Activated CD8-positive, alpha-beta memory T cell treated with anti-CD3 and anti-CD28 coated beads, Interleukin-2, amount 50 U/mL, for 4 hours (primary cell): ENCODE data around the gene ABCD3.
"Not testable (repeated sequence)": the region's sequence is repeated elsewhere in the genome, so short reads cannot be mapped to it uniquely, and the experiment has no call there.

Experiments
- DNase-seq: peaks from one replicate; pipeline ENCODE4 v3.0.0-alpha.2; 2020

The ABCD3 gene

DNA sequence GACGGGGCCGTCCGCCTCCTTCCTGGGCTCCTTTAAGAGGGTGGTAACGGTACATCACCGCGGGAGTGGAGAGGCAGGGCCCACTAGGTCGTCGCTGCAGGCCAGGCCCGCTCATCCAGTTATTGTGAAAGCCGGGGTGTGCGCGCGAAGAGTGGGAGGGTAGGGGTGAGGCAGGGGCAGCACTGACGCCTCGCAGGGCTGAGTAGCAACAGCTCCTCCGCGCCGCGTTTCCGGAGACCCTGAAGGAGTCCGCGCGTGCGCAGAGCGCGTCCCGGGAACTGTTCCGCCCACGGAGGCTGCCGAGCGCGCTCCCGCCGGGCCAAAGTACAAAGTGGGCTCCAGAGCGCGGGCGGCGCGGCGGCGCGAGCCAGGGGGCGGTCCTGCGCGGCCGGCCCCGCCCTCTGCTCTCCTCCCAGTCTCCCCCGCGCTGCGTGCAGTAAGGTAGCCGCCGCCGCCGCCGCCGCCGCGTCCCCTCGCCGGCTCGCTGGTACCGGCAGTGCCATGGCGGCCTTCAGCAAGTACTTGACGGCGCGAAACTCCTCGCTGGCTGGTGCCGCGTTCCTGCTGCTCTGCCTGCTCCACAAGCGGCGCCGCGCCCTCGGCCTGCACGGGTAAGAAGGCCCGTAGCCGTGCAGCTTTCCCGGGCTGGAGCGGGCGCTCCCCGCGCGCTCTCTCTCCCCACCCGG is at the start of gene ABCD3:
Gene ABCD3 (plus strand): TSS at position 412 of the 686 bp plus-strand sequence. CDS start 90 bp downstream, at position 502.
- DNase-seq = peak; percentile 98

DNA sequence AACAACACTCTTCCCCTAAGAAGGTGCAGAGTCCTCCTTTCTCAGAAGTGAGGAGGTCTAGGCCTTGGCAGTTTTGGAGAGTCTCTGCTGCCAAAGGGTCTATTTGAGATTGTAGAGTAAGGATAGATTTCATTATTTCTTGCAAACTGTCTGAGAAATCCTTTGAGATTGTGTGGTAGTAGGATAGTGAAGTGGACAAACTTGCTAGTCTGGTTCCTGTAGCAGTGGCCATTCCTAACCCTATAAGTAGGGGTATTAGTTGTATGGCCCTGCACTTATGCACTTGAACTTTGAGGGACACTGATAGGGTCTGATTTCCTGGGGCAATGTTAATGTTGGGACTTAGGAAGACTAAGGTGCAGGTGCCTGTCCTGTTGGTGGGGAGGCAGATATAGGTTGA is 45.4 kb upstream of the ABCD3 start:
- DNase-seq = not testable (repeated sequence)

DNA sequence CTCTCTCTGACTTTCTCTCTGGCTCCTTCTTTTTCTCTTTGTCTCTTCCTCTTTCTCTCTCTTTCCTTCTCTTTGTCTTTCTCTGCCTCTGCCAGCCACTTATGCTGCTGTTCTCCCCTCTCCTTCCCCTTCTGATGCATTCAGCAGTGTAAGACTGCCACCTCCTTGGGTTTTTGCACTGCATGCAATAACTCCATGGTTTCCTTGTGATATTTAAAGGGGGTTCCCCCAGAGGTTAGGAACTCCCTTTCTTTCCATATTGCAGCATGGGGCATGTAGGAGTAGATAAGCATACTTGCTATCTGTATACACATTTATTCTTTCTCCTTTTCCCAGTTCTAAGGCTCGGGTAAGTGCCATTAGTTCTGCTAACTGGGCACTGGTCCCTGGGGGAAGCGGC is 44.9 kb upstream of the ABCD3 start:
- not testable (repeated sequence) for DNase-seq

DNA sequence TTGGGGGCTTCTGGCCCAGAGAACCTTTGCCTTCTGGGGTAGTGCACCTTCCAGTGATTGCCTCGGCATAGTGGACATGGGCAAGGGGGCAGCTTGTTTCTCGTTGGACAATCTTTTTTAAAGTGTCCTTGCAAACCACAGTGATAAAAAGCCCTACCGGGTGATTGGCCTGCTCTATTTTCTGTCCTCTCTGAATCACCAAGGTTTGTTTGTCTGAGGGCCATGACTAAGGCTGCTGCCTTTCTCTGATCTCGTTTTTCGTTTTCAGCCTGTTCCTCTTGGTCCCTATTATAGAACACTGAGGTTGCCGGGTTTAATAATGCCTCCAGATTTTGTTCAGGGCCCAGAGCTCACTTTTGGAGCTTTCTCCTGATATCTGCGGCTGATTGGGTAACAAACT is 42.5 kb upstream of the ABCD3 start:
- DNase-seq = not testable (repeated sequence)

DNA sequence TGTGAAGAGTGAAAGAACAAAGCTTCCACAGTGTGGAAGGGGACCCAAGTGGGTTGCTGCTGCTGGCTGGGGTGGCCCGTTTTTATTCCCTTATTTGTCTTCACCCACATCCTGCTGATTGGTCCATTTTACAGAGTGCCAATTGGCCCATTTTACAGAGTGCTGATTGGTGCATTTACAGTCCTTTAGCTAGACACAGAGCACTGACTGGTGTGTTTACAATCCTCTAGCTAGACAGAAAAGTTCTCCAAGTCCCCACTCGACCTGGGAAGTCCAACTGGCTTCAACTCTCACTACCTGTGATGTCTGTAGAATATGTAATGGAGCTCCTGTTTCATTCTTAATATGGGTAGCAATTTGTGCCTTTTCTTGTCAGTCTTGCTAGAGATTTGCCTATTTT is 39.7 kb upstream of the ABCD3 start:
- not testable (repeated sequence) for DNase-seq

DNA sequence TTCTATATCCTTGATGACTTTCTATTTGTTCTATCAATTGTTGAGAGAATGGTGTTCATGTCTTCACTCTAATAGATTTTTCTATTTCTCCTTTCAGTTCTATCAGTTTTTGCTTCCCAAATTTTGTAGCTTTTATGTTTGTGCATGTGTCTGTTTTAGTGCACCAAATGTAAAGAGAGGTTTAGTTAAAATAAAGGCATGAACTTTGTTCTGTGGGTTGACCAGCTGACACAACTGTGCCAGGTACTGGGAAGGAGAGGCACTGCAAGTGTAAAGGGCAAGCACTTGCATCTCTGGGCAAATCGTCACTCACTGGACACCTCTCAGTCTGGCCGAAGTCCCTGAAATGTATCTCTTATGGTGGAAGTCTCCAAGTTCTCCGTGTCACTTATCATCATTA is 38.6 kb upstream of the ABCD3 start:
- no peak for DNase-seq

DNA sequence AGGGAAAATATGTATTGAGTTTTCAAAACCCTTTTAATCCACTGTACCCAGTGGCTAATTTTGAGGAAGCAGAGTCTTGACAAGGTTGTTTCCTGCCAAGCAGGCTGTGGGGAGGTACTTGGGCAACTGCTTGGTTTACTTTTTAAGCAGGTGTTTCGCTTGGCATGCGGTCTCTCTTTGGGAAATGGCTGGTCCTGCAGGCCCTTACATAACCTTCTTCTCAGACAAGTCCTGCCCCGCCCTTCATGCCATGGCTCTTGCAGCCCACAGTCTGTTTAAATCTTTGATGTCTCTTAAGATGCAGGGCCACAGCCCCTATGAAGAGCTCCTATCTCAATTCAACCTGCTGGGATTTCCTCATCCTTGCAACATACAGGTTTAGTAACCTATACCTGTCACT is 36.0 kb upstream of the ABCD3 start:
- no peak for DNase-seq

DNA sequence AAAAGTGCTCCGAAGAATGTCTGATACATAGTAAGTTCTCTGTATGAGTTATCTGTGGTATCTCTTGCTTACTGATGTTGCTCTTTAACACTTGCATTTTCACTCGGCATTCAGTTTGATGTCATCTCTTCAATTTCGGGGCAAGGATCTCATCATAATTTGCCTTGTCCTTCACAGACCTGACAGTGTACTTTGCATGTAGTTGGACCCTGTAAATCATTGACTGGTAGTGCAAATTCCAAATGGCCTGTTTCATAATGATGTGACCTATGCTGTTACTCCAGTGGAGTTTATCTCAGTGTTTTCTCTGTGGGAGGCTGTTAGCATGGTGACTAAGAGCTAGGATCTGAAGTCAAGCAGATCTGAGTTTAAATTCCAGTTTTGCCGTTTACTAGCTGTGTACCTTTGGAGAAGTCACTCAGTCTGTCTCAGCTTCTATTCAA is 34.2 kb upstream of the ABCD3 start:
- DNase-seq = no peak

DNA sequence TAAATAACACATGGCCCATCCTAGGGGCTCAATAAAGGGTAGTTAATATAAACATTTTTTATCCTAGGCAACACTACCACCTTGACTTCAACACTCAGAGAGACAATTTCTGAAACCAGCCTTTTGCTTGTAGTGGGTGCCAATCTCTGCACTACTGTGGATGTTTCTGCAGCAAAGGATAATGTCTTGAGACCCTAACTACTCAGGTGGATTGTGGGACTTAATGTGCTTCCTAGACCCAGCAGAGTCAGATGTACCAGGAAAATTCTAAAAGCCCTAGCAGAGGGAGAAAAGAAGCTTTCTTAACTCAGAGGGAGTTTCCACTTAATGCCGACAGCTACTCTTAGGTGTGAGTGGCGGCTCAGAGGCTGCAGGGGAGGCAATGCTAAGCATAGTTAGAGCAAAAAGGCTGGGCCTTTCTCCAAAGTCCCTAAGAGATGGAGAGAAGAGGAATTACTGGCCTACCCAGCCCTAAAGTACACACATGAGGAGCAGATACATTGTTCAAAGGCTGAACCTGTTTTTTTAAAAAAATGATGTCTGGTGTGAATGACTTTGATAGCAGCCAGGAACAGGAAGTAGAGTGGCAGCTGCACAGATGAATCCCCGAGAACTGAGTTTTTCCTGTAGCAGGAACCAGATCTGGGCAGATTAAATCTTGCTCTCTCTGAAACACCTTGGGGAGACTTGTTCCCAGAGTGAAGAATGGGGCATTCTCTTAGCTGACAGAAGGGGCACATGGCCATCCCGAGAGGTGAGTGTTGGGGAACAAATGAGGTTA is 33.5 kb upstream of the ABCD3 start:
- no peak for DNase-seq

DNA sequence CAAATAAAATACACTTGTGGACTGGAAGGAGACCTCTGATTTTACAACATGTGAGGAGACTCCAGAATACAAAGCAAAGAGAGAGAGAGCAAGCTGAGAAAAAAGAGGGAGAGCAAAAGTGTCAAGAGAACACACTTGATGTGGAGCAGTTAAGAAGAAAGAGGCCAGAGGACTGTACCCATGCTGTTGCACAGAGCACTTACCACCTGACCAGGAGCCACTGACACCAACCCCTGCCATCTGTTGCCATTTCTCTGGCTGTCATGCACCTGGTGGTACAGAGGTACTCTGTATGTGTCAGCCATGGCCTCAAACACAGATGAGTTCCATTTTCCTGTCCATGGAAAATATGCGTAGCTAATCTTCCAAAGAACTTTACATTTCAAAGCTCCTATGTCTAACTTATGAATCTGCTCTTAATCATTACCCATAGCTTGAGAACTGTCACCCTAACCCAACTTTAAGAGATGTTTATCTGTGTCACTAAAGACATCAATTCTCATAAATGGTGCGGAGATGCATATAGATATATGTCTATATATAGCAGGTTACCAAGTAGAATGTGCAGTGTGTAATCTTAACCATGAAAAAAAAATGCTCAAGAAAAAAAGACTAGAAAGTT is 32.8 kb upstream of the ABCD3 start:
- no peak for DNase-seq

DNA sequence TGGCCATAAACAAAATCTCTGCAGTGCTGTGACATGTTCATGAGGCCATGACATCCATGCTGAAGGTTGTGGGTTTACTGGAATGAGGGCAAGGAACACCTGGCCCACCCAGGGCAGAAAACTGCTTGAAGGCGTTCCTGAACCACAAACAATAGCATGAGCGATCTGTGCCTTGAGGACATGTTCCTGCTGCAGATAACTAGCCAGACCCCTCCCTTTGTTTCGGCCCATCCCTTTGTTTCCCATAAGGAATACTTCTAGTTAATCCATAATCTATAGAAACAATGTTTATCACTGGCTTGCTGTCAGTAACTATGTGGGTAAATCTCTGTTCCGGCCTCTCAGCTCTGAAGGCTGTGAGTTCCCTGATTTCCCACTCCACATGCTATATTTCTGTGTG is 28.9 kb upstream of the ABCD3 start:
- DNase-seq = no peak

DNA sequence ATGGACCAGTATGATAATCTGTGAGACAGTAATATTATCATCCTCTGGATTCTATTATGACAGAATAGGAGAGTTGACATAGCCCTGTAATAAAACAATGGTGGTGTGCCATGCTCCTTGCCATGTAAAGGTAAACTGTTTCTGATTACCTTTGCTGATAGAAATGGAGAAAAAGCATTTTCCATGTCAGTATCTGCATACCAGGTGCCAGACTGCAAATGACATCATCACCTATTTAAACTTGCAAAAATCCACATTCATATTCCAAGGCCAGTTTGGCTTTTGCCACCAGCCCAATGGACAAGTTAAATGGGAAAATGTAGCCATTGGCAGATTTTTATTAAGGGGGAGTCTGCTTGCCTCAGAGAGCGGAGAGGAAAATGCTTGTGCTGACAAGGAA is 23.9 kb upstream of the ABCD3 start:
- DNase-seq = no peak

DNA sequence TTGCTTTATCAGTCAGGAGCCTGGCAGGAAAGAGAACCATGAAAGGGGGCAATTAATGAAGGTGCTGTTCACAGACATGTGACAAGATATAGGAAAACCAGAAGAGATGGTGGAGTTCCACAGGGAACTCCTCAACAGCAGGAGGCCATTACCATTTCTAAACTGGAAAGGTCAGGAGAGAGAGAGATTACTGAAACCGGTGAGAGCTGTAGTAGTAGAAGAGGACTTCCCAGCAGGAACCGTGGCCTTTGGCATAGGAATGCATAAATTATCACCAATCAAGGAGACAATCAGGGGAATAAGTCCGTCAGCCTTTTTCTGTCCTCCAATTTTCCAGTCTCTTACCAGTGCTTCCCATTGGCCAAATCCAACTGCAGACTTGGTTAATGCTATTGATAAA is 23.0 kb upstream of the ABCD3 start:
- DNase-seq = no peak

DNA sequence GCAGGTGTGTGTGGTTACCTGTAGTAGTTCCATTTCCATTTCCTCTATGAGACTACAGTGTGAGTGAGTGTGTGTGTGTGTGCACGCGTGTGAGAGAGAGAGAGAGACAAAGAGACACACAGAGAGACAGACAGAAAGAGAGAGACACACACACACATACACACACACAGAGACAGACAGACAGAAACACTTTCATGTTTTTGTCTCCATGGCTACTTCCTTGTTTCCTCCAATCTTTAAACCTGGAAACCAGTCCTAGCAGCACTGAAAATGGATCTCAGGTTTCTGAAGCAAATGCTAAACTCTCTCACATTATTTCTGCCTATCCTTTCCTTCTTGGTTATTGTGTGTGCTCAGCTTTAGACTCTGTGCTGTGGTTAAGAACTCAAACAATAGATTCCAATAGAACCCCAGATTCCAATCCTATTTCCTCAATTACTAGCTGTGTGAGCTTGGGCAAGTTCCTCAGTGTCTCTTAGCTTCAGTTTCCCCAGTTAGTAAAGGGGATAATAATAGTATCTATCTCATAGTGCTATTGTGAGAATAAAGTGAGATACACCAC is 22.4 kb upstream of the ABCD3 start:
- DNase-seq = no peak

DNA sequence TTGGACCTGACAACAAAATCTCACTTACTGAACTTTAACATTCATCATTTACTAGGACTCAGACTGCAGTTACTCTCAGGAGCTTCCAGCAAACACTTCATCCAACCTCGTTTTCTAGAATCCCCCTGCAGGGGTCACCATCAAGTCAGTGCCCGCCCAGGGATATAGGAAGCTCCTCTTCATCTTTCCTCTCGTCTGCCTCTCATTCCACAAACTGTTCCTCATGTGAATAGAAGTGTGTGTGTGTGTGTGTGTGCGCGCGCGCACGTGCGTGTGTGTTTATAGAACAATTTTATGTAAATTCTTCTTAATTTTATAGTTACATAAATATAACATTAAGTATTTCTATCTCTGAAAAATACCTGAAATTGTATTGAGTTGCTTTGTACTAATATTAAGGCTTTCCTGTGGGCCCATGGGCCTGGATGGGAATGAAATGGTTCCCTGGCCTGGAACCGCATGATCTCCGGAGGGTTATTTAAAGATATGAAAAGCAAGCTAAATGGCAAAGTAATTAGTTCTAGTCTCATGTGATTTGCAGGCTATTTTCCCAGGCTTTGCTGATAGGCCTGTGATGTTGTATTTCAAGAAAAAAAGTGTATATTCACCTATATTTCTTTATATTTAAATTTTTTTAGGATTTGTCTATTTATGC is 21.7 kb upstream of the ABCD3 start:
- DNase-seq = no peak

DNA sequence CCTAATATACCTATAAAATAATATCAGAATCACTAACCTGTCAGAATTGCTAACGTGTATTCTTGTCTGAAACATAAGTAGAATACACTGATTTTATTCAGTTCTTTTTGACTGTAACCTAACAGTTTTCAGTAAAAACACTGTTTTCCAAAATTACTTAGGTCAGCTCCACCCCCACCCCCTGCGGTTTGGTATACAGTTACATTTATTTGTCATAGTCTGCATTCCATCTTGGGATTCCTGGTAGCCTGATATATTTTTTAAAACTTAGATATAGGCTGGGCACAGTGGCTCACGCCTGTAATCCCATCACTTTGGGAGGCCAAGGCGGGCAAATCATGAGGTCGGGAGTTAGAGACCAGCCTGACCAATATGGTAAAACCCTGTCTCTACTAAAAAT is 19.8 kb upstream of the ABCD3 start:
- DNase-seq = no peak

DNA sequence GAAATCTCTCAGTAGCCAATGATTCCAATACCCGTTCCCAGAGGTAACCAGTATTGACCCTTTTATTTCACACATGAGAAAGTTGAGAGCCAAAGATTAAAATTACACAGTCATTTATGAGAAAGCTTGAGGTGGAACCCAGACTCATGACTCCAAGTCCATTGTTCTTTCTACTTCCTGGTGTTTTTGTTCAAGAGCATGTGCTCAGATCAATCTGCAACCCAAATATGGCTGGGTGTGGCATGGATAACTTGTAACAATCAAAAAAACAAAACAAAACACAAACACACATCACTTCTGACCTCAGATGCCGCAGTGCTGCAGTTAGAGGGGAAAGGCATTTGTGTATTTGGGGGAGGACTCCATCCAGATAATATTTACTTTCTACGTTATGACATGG is 18.7 kb upstream of the ABCD3 start:
- DNase-seq = no peak

DNA sequence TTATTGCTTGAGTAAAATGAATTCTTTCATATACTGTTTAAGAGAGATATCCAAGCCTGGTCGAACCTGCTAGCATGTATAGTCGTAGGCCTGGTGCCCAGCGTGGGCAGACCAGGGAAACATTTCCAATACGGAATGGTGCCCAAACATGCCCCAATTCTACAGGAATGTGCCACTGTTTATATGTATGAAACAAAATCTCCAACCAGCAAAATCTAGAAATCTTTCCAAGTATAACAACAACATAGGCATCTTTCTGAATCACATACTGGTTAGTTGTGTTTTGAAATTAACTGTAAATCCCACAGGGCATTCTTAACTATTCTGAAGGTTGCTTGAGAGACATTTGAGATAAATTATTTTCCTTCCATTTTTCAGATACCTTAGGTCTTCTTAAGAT is 17.0 kb upstream of the ABCD3 start:
- DNase-seq = no peak

DNA sequence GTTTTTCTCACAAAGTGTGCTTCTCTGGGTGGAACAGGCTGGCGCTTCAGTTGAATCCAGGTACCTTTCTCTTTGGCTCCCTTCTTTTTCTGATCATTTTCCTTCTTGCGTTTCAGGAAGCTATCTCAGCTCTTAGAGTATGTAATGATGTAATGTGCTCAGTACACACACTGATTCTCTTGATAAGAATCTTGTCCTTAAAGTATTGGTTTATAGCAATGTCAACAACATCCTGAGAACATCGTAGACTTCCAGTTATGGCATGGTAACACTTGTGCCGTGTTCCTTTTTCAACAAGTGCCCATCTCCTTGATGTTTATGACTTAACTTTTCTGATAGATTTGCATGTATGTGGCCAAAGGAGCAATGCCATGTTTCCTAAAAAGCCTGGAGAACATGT is 11.7 kb upstream of the ABCD3 start:
- no peak for DNase-seq

DNA sequence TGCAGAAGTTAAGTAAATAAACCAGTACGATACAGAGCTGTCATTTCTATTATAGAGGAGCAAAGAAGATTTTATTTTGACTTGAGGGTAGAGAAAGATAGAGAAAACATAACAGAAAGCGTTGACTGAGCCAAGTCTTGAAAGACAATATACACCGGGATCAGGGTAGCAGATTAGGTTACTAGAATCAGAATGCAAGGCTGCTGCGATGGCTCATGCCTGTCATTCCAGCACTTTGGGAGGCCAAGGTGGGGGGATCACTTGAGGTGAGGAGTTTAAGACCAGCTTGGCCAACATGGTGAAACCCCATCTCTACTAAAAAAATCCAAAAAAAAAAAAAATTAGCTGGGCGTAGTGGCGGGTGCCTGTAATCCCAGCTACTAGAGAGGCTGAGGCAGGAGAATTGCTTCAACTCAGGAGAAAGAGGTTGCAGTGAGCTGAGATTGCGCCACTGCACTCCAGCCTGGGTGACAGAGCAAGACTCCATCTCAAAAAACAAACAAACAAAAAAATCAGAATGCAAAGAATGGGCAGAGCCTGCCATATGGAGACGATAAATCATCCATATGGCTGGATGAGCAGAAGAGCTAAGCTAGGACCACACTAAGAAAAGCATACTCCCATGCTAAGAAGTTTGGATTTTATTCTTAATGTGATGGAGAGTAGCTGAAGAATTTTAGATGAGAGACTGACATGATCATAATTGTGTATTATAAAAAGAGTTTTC is 9.9 kb upstream of the ABCD3 start:
- DNase-seq = no peak

DNA sequence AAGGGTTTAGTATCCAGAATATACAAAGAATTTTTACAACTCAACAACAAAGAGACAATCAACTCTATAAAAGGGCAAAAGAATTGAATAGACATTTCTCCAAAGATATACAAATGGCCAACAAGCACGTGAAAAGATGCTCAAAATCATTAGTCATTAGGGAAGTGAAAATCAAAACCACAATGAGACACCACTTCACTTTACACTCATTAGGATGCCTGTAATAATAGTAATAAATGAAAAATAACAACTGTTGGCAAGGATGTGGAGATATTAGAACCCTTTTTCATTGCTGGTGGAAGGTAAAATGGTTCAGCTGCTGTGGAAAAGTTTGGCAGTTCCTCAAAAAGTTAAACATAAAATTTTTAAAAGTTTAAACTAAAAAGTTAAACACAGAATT is 7.0 kb upstream of the ABCD3 start:
- no peak for DNase-seq

DNA sequence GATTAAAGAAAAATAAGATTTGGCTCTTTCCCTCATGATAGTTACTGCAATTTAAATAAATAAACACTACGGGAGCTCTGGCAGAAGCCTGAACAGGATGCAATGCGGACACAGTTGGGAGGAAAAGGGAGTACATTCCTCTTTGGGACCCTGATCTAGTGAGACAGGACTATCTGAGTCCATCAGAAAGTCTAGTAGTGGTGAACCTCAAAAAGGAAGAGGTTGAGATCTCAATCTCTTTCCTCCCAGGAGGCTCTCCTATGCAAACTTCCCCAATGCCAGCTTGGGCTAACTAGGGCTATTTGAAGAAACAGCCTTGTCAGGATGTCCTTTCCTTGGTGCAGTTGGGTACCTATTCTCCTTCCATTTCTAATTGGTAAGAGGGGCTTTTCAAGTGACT is 4.9 kb upstream of the ABCD3 start:
- DNase-seq = no peak
